IMR-90 (cell line): ENCODE measurements around the gene POC1B. TPM values are rescaled to one million over a fixed set of nuclear protein-coding genes. Genes with fewer than 3 reads are reported as not detected.

Experiments
- ATAC-seq: fragments of 200-7000 bp; cut with Tn5 transposase; 2 replicates; pipeline ENCODE4 v1.9.1; 2020; ENCODE audit warnings: low read depth, mild to moderate bottlenecking, moderate library complexity
- BruUV-seq: library from RNA; stranded (reverse); fragments of 400-500 nt; replicated peaks from 2 replicates; lab custom pipeline; 2021; lab: Mats Ljungman, UMichigan
- CTCF ChIA-PET: fragments of 300-600 bp; formaldehyde crosslinking; extraction: SDS; loops from one replicate; lab custom pipeline; 2021; ENCODE audit warnings: antibody characterized with exemption; lab: Yijun Ruan, JAX
- POLR2A ChIA-PET: fragments of 300-600 bp; sonication (Branson Sonifier 250); formaldehyde crosslinking; loops from one replicate; lab custom pipeline; 2022; ENCODE audit warnings: antibody characterized with exemption; ENCODE audit not compliant: unreplicated experiment; lab: Charles Lee
- DNase-seq: peaks from one replicate; pipeline ENCODE4 v3.0.0; 2013
- H2AFZ ChIP-seq: replicated peaks from 2 replicates; pipeline ENCODE3; 2013; ENCODE audit warnings: low read length, mild to moderate bottlenecking; ENCODE audit not compliant: poor library complexity
- H2AK5ac ChIP-seq: 2 replicates; pipeline ENCODE4 v1.6.1; 2013; ENCODE audit warnings: low read depth, low read length, inconsistent platforms
- H2AK9ac ChIP-seq: replicated peaks from 2 replicates; pipeline ENCODE3; 2013; ENCODE audit warnings: mild to moderate bottlenecking, low read depth, low read length, moderate library complexity; ENCODE audit not compliant: poor library complexity
- H2BK120ac ChIP-seq: 2 replicates; pipeline ENCODE4 v1.6.1; 2013; ENCODE audit warnings: low read depth, low read length, inconsistent platforms
- H2BK15ac ChIP-seq: 3 replicates; pipeline ENCODE4 v1.6.1; 2013; ENCODE audit warnings: low read depth, low read length, inconsistent platforms
- H2BK20ac ChIP-seq: 2 replicates; pipeline ENCODE4 v1.6.1; 2013; ENCODE audit warnings: low read depth, mild to moderate bottlenecking, inconsistent platforms, low read length, moderate library complexity
- H2BK5ac ChIP-seq: 2 replicates; pipeline ENCODE4 v1.6.1; 2013; ENCODE audit warnings: mild to moderate bottlenecking, low read depth, low read length, inconsistent platforms; ENCODE audit not compliant: poor library complexity, severe bottlenecking
- H3K14ac ChIP-seq: replicated peaks from 2 replicates; pipeline ENCODE4 v1.6.1; 2013; ENCODE audit warnings: low read depth, low read length, inconsistent platforms
- H3K18ac ChIP-seq: 2 replicates; pipeline ENCODE4 v1.6.1; 2013; ENCODE audit warnings: low read depth, low read length, control low read depth
- H3K23ac ChIP-seq: 2 replicates; pipeline ENCODE4 v1.6.1; 2013; ENCODE audit warnings: low read depth, low read length, inconsistent platforms
- H3K27ac ChIP-seq: 2 replicates; pipeline ENCODE4 v1.5.1; 2013; ENCODE audit warnings: mild to moderate bottlenecking, control low read depth, low read length; ENCODE audit not compliant: insufficient read depth
- H3K27me3 ChIP-seq: 2 replicates; pipeline ENCODE4 v1.6.1; 2013; ENCODE audit warnings: low read length; ENCODE audit not compliant: control insufficient read depth, insufficient read depth
- H3K36me3 ChIP-seq: 2 replicates; pipeline ENCODE4 v1.6.1; 2013; ENCODE audit warnings: low read length, mixed read lengths; ENCODE audit not compliant: control insufficient read depth, insufficient read depth
- H3K4ac ChIP-seq: 2 replicates; pipeline ENCODE4 v1.6.1; 2013; ENCODE audit warnings: low read depth, low read length, inconsistent platforms
- H3K4me1 ChIP-seq: 2 replicates; pipeline ENCODE4 v1.6.1; 2013; ENCODE audit warnings: low read length, mixed read lengths; ENCODE audit not compliant: control insufficient read depth, insufficient read depth
- H3K4me2 ChIP-seq: 2 replicates; pipeline ENCODE4 v1.6.1; 2013; ENCODE audit warnings: low read depth, mild to moderate bottlenecking, control low read depth, low read length, moderate library complexity
- H3K4me3 ChIP-seq: 2 replicates; pipeline ENCODE4 v1.5.1; 2013; ENCODE audit warnings: low read depth, mild to moderate bottlenecking, control low read depth, low read length, moderate library complexity; ENCODE audit not compliant: insufficient read depth
- H3K56ac ChIP-seq: 2 replicates; pipeline ENCODE4 v1.6.1; 2013; ENCODE audit warnings: low read length, inconsistent platforms; ENCODE audit not compliant: insufficient read depth; ENCODE audit errors: extremely low read depth
- H3K79me1 ChIP-seq, 2 experiments: 2 replicates each; pipeline ENCODE4 v1.6.1; 2013; ENCODE audit warnings: low read length in 2 of 2, inconsistent platforms in 1 of 2, low read depth in 1 of 2
- H3K9ac ChIP-seq: 2 replicates; pipeline ENCODE4 v1.6.1; 2013; ENCODE audit warnings: low read depth, low read length, control low read depth
- H3K9me1 ChIP-seq: 2 replicates; pipeline ENCODE4 v1.6.1; 2013; ENCODE audit warnings: low read length, inconsistent platforms; ENCODE audit not compliant: insufficient read depth
- H3K9me3 ChIP-seq: 2 replicates; pipeline ENCODE4 v1.6.1; 2013; ENCODE audit warnings: low read length; ENCODE audit not compliant: control insufficient read depth, insufficient read depth
- H4K20me1 ChIP-seq: 2 replicates; pipeline ENCODE4 v1.6.1; 2013; ENCODE audit warnings: low read length, inconsistent platforms; ENCODE audit not compliant: insufficient read depth
- H4K5ac ChIP-seq: 2 replicates; pipeline ENCODE4 v1.6.1; 2013; ENCODE audit warnings: mild to moderate bottlenecking, low read depth, low read length, control low read depth
- H4K8ac ChIP-seq, 2 experiments: 2 replicates each; pipeline ENCODE4 v1.6.1; 2013; ENCODE audit warnings: low read depth in 2 of 2, low read length in 2 of 2, control low read depth in 1 of 2, inconsistent platforms in 1 of 2
- H4K91ac ChIP-seq: 2 replicates; pipeline ENCODE4 v1.6.1; 2013; ENCODE audit warnings: low read depth, low read length, inconsistent platforms; ENCODE audit not compliant: insufficient read depth
- BHLHE40 ChIP-seq: fragments of 150-350 bp; IDR thresholded peaks from 2 replicates; pipeline ENCODE4 v1.6.1; 2016; ENCODE audit warnings: mild to moderate bottlenecking, low read depth, low read length
- CEBPB ChIP-seq: IDR thresholded peaks from 2 replicates; pipeline ENCODE4 v1.6.1; 2012; ENCODE audit warnings: low read depth, low read length, improper control_type of control experiment
- CHD1 ChIP-seq: IDR thresholded peaks from 2 replicates; pipeline ENCODE4 v1.6.1; 2012; ENCODE audit warnings: low read depth, low read length, improper control_type of control experiment
- FOS ChIP-seq: fragments of 150-350 bp; IDR thresholded peaks from 2 replicates; pipeline ENCODE4 v1.6.1; 2016; ENCODE audit warnings: low read depth, low read length
- MAFK ChIP-seq: IDR thresholded peaks from 2 replicates; pipeline ENCODE4 v1.6.1; 2012; ENCODE audit warnings: low read depth, low read length, improper control_type of control experiment
- MAZ ChIP-seq: IDR thresholded peaks from 2 replicates; pipeline ENCODE4 v1.6.1; 2012; ENCODE audit warnings: low read depth, mild to moderate bottlenecking, low read length, improper control_type of control experiment, moderate library complexity, borderline replicate concordance
- MXI1 ChIP-seq: IDR thresholded peaks from 2 replicates; pipeline ENCODE4 v1.6.1; 2012; ENCODE audit warnings: low read depth, mild to moderate bottlenecking, low read length, moderate library complexity, borderline replicate concordance
- NFE2L2 ChIP-seq: fragments of 150-350 bp; IDR thresholded peaks from 2 replicates; pipeline ENCODE4 v1.6.1; 2016; ENCODE audit warnings: low read depth, mild to moderate bottlenecking, low read length
- POLR2A ChIP-seq: IDR thresholded peaks from 2 replicates; pipeline ENCODE4 v1.6.1; 2012; ENCODE audit warnings: mild to moderate bottlenecking, low read depth, low read length
- RCOR1 ChIP-seq: IDR thresholded peaks from 2 replicates; pipeline ENCODE4 v1.6.1; 2012; ENCODE audit warnings: mild to moderate bottlenecking, low read length, improper control_type of control experiment; ENCODE audit not compliant: insufficient replicate concordance
- RFX5 ChIP-seq: IDR thresholded peaks from 2 replicates; pipeline ENCODE4 v1.8.0; 2012; ENCODE audit warnings: low read depth, mild to moderate bottlenecking, low read length, moderate library complexity
- SMC3 ChIP-seq: fragments of 150-350 bp; IDR thresholded peaks from 2 replicates; pipeline ENCODE4 v1.6.1; 2016; ENCODE audit warnings: low read depth, mild to moderate bottlenecking, antibody characterized with exemption, low read length, moderate library complexity
- WGBS, 2 experiments: methylation state at CpG; one replicate each; pipeline versions ENCODE4 v1.1.5 to v1.1.7; 2013; ENCODE audit warnings: missing lambda C conversion rate in 2 of 2; ENCODE audit not compliant: insufficient read length in 1 of 2; ENCODE audit errors: extremely low coverage in 2 of 2; 5-methylcytosine and 5-hydroxymethylcytosine counted together
- dilution Hi-C: fragments of 300-500 bp; cut with HindIII; formaldehyde crosslinking; loops from one replicate; pipeline ENCODE4 v1.14.3; 2018; ENCODE audit warnings: low sequenced_read_pairs; ENCODE audit not compliant: unreplicated experiment
- in situ Hi-C: fragments of 300-500 bp; cut with MboI; formaldehyde crosslinking; loops from 3 replicates; pipeline ENCODE4 v1.14.3; 2019; ENCODE audit warnings: low sequenced_read_pairs, inconsistent platforms, mixed read lengths
- intact Hi-C: fragments of 100-400 bp; cut with micrococcal nuclease; formaldehyde crosslinking; loops from 2 replicates; pipeline ENCODE4 v1.10.0; 2022
- polyA plus RNA-seq, 3 experiments: library from polyadenylated mRNA; depleted of rRNA; stranded (reverse); fragments of >200 nt; gene quantifications; 2 replicates each; pipeline ENCODE4 v1.2.3, GENCODE V29; 2012; ENCODE audit warnings: low replicate concordance in 1 of 3
- total RNA-seq: library from RNA; depleted of rRNA; stranded (reverse); fragments of >200 nt; gene quantifications from 2 replicates; pipeline ENCODE4 v1.2.3, GENCODE V29; 2012
- TF ChIP-seq, protein P1 (sequence below): fragments of 150-350 bp; IDR thresholded peaks from 2 replicates; pipeline ENCODE4 v1.6.1; 2016; ENCODE audit warnings: low read depth, mild to moderate bottlenecking, low read length, moderate library complexity, borderline replicate concordance
- TF ChIP-seq, protein P2 (sequence below): fragments of 150-350 bp; IDR thresholded peaks from 2 replicates; pipeline ENCODE4 v1.6.1; 2017; ENCODE audit warnings: mild to moderate bottlenecking, antibody characterized with exemption, low read length, low read depth
- TF ChIP-seq, protein P3 (sequence below): conservative IDR thresholded peaks from 2 replicates; pipeline ENCODE4 v1.5.1; 2012; ENCODE audit warnings: mild to moderate bottlenecking, low read depth, low read length, improper control_type of control experiment

POC1B gene
- total and polyA plus RNA-seq, 2 of the 4 experiments (the other 2 are of a cell fraction) = 5.0 to 10.4 TPM

GRCh38 chr12:89538897-89539296, 13.1 kb upstream of the POC1B start:
- DNase-seq = no peak
- no peak for ATAC-seq
- H3K27me3 ChIP-seq = no peaks in the 10 kb centered on the region
- H2AK9ac ChIP-seq = no peak overlapping the region
- no peak overlapping the region for H2BK5ac ChIP-seq
- no CpG with 5 or more reads among the region's 4 CpGs for WGBS, 2 experiments
- no peak overlapping the region for H2AFZ ChIP-seq
- ChIA-PET POLR2A (interaction anchor here (0.6 kb wide), 2 partner anchors 28 to 427 kb away, joined by 3 read pairs; no protein-coding TSS in a partner anchor), CTCF (no interaction called here)
- H4K8ac ChIP-seq = no peak overlapping the region
- in situ Hi-C loops (no loop called here), dilution Hi-C loops (no loop called here), intact Hi-C loops (loop anchor here (1.0 kb wide), 1 partner anchor 471 kb away; no protein-coding TSS in a partner anchor)
- no peak overlapping the region for H3K4me3 ChIP-seq
- H3K79me1 ChIP-seq = no peaks in the 10 kb centered on the region
- peaks cover 5% of the 10 kb centered on the region; the same call in 1 of the 2 replicates for H3K9me1 ChIP-seq
- no peak overlapping the region for H3K23ac ChIP-seq
- no peaks in the 10 kb centered on the region for H3K9me3 ChIP-seq
- no peak overlapping the region for H3K56ac ChIP-seq
- no peaks in the 10 kb centered on the region for H3K36me3 ChIP-seq
- BruUV-seq = no TSS peak
- TF ChIP-seq RCOR1 (no peak), POLR2A (no peak), CEBPB (no peak), FOS (no peak), BHLHE40 (no peak), SMC3 (no peak), CHD1 (no peak), NFE2L2 (no peak), RFX5 (no peak), MXI1 (no peak), MAZ (no peak), MAFK (no peak)
- TF ChIP-seq, protein P1, sequence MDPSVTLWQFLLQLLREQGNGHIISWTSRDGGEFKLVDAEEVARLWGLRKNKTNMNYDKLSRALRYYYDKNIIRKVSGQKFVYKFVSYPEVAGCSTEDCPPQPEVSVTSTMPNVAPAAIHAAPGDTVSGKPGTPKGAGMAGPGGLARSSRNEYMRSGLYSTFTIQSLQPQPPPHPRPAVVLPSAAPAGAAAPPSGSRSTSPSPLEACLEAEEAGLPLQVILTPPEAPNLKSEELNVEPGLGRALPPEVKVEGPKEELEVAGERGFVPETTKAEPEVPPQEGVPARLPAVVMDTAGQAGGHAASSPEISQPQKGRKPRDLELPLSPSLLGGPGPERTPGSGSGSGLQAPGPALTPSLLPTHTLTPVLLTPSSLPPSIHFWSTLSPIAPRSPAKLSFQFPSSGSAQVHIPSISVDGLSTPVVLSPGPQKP = no peak
- TF ChIP-seq, protein P2, sequence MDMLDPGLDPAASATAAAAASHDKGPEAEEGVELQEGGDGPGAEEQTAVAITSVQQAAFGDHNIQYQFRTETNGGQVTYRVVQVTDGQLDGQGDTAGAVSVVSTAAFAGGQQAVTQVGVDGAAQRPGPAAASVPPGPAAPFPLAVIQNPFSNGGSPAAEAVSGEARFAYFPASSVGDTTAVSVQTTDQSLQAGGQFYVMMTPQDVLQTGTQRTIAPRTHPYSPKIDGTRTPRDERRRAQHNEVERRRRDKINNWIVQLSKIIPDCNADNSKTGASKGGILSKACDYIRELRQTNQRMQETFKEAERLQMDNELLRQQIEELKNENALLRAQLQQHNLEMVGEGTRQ = no peak
- TF ChIP-seq, protein P3, sequence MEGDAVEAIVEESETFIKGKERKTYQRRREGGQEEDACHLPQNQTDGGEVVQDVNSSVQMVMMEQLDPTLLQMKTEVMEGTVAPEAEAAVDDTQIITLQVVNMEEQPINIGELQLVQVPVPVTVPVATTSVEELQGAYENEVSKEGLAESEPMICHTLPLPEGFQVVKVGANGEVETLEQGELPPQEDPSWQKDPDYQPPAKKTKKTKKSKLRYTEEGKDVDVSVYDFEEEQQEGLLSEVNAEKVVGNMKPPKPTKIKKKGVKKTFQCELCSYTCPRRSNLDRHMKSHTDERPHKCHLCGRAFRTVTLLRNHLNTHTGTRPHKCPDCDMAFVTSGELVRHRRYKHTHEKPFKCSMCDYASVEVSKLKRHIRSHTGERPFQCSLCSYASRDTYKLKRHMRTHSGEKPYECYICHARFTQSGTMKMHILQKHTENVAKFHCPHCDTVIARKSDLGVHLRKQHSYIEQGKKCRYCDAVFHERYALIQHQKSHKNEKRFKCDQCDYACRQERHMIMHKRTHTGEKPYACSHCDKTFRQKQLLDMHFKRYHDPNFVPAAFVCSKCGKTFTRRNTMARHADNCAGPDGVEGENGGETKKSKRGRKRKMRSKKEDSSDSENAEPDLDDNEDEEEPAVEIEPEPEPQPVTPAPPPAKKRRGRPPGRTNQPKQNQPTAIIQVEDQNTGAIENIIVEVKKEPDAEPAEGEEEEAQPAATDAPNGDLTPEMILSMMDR = no peak
- H3K4me1 ChIP-seq = no peaks in the 10 kb centered on the region
- no peaks in the 10 kb centered on the region for H4K20me1 ChIP-seq
- no peak overlapping the region for H3K4me2 ChIP-seq
- no peak overlapping the region for H3K18ac ChIP-seq
- H2BK20ac ChIP-seq = no peak overlapping the region
- H4K5ac ChIP-seq = no peak overlapping the region
- H2BK120ac ChIP-seq = no peak overlapping the region
- H3K27ac ChIP-seq = no peak overlapping the region
- H2AK5ac ChIP-seq = no peak overlapping the region
- no peak overlapping the region for H2BK15ac ChIP-seq
- H3K4ac ChIP-seq = no peak overlapping the region
- H3K14ac ChIP-seq = no peak overlapping the region
- H3K9ac ChIP-seq = no peak overlapping the region
- no peak overlapping the region for H4K91ac ChIP-seq
